Bronchial epithelial cell (primary cell): Measurements from ENCODE around the gene PAX2. TPM values are rescaled to one million over a fixed set of nuclear protein-coding genes. Genes with fewer than 3 reads are reported as not detected.

ENCODE experiments used
- DNase-seq: peaks from one replicate; pipeline ENCODE4 v3.0.0-alpha.2; 2010; ENCODE audit warnings: low read depth
- FAIRE-seq: peaks from 2 replicates; lab custom pipeline; 2011; peaks lifted over from hg19 to GRCh38; lab: Jason Lieb, UNC
- H3K27me3 ChIP-seq: 2 replicates; pipeline ENCODE4 v1.5.1; 2011; ENCODE audit warnings: low read length; ENCODE audit not compliant: control insufficient read depth, insufficient read depth
- H3K36me3 ChIP-seq: 2 replicates; pipeline ENCODE4 v1.5.1; 2011; ENCODE audit warnings: low read length; ENCODE audit not compliant: control insufficient read depth, insufficient read depth
- H3K4me3 ChIP-seq: 2 replicates; pipeline ENCODE4 v1.5.1; 2011; ENCODE audit warnings: mild to moderate bottlenecking, low read depth, low read length, control low read depth
- CTCF ChIP-seq: IDR thresholded peaks from 2 replicates; pipeline ENCODE4 v1.5.1; 2011; ENCODE audit warnings: mild to moderate bottlenecking, moderate library complexity, low read length, control low read depth, inconsistent platforms; ENCODE audit not compliant: insufficient read depth, severe bottlenecking
- total RNA-seq: library from RNA; depleted of rRNA; stranded (reverse); fragments of >200 nt; gene quantifications from 2 replicates; pipeline ENCODE4 v1.2.1, GENCODE V29; 2014

The PAX2 gene
- total RNA-seq, 1 donor from 2014 or later = not detected

- no peak for DNase-seq
Measured at GRCh38 chr10:100732241-100732596, 13.2 kb upstream of the PAX2 start.

GRCh38 chr10:100733329-100733728 lies 12.1 kb upstream of the PAX2 start:
- FAIRE-seq (no peak), DNase-seq (no peak)
- Histone ChIP-seq H3K36me3 (no peaks in the 10 kb centered on the region), H3K4me3 (no peak overlapping the region), H3K27me3 (peaks cover 69% of the 10 kb centered on the region)
- TF ChIP-seq CTCF = no peak

More at GRCh38 chr10:100732241-100732596, 13.2 kb upstream of the PAX2 start:
- no peak overlapping the region for H3K4me3 ChIP-seq
- no peak for FAIRE-seq
- no peak for TF ChIP-seq CTCF
- H3K36me3 ChIP-seq = no peaks in the 10 kb centered on the region
- H3K27me3 ChIP-seq = peaks cover 68% of the 10 kb centered on the region

- Histone ChIP-seq H3K36me3 (no peaks in the 10 kb centered on the region), H3K27me3 (peaks cover 70% of the 10 kb centered on the region), H3K4me3 (no peak overlapping the region)
- FAIRE-seq (no peak), DNase-seq (no peak)
- TF ChIP-seq CTCF = no peak
Measured at GRCh38 chr10:100734295-100735086, 10.9 kb upstream of the PAX2 start.

GRCh38 chr10:100735087-100735336 lies 10.4 kb upstream of the PAX2 start:
- Histone ChIP-seq H3K36me3 (no peaks in the 10 kb centered on the region), H3K4me3 (no peak overlapping the region), H3K27me3 (peaks cover 71% of the 10 kb centered on the region)
- DNase-seq (no peak), FAIRE-seq (no peak)
- TF ChIP-seq CTCF = no peak

GRCh38 chr10:100735337-100736143 lies 9.8 kb upstream of the PAX2 start:
- no peaks in the 10 kb centered on the region for H3K36me3 ChIP-seq
- no peak overlapping the region for H3K4me3 ChIP-seq
- H3K27me3 ChIP-seq = peaks cover 72% of the 10 kb centered on the region
- DNase-seq (no peak), FAIRE-seq (peak; percentile 76)
- TF ChIP-seq CTCF = no peak
